GM12873 (cell line): ENCODE results near the gene MYH4.

Source experiments
- TF ChIP-seq, protein P1 (sequence below): IDR thresholded peaks from 2 replicates; pipeline ENCODE4 v1.5.1; 2012; ENCODE audit warnings: low read depth, mild to moderate bottlenecking, moderate library complexity, low read length, control low read depth; ENCODE audit not compliant: insufficient read depth; ENCODE audit errors: missing control alignments

Gene MYH4

DNA sequence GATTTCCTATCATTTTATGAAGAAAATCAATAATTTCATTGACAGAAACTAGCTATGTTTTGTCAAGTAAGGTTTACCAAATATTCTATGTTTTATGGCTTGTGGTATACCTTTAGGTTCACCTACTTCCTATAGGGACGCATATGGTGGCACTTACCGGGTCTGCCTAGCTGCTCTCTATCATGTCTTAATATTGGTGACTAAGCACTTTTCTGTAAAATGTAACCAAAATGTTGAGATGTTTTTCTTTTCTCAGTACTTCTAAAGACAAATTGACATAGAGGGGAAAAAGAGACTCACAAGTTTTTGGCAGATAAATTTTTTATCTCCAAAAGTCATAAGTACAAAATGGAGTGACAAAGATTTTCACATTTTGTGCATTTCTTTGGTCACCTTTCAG, 22.6 kb upstream of the MYH4 start:
- TF ChIP-seq, protein P1, sequence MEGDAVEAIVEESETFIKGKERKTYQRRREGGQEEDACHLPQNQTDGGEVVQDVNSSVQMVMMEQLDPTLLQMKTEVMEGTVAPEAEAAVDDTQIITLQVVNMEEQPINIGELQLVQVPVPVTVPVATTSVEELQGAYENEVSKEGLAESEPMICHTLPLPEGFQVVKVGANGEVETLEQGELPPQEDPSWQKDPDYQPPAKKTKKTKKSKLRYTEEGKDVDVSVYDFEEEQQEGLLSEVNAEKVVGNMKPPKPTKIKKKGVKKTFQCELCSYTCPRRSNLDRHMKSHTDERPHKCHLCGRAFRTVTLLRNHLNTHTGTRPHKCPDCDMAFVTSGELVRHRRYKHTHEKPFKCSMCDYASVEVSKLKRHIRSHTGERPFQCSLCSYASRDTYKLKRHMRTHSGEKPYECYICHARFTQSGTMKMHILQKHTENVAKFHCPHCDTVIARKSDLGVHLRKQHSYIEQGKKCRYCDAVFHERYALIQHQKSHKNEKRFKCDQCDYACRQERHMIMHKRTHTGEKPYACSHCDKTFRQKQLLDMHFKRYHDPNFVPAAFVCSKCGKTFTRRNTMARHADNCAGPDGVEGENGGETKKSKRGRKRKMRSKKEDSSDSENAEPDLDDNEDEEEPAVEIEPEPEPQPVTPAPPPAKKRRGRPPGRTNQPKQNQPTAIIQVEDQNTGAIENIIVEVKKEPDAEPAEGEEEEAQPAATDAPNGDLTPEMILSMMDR, result no peak

DNA sequence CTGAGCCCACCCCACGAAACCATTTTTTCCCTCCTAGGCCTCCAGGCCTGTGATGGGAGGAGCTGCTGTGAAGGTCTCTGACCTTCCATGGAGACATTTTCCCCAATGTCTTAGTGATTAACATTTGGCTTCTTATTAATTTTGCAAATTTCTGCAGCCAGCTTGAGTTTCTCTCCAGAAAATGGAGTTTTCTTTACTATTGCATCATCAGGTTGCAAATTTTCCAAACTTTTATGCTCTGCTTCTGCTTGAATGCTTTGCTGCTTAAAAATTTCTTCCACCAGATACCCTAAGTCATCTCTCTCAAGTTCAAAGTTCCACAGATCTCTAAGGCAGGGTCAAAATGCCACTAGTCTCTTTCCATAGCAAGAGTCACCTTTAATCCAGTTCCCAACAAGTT, 12.9 kb upstream of the MYH4 start:
- TF ChIP-seq, protein P1, result no peak

DNA sequence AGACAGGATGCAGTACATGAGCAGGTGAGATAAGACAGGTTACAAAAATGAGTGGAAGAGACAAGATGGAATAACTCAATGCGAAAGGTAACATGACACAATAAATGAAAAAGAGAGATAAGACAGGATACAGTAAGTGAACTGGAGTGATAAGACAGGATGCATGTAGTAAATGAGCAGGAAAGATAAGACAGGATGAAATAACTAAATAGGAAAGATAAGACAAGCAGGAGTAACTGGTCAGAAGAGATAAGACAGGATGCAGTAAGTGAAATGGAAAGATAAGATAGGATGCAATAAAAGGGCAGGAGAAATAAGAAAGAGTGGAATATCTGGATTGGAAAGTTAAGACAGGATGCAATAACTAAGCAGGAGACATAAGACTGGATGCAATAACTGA, 8.3 kb upstream of the MYH4 start:
- TF ChIP-seq, protein P1, result no peak

GRCh38 chr17:10474536-10474935, 5.2 kb upstream of the MYH4 start:
- TF ChIP-seq, protein P1, result no peak

GRCh38 chr17:10471858-10472257, 2.5 kb upstream of the MYH4 start:
- TF ChIP-seq, protein P1, result no peak

GRCh38 chr17:10463402-10463801, 6.0 kb downstream of the MYH4 start:
- TF ChIP-seq, protein P1, result no peak

DNA sequence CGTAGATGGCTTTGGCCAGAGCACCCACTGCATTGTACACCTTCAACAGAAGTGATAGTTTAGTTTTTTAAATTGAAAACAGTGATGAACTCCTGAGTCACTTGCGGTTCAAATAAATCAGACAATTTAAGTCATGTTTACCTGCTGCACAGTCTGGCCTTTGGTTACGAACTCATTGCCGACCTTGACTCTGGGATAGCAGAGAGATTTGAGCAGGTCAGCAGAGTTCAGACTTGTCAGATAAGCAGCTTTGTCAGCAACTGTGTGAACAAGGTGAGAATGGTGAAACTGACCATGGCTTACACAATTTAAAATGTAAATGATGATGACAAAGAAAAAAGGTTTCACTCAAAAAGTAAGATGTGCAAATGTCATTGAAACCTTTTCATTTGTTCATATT, 9.3 kb downstream of the MYH4 start:
- TF ChIP-seq, protein P1, result no peak
